ENCODE results near the gene ORC6.

ORC6 gene

GRCh38 chr16:46730801-46731690, 41.6 kb downstream of the ORC6 start:
- no peak overlapping the region for H3K4me3 ChIP-seq (ENCODE audit: low read depth, low read length)
- TF ChIP-seq, protein P1, sequence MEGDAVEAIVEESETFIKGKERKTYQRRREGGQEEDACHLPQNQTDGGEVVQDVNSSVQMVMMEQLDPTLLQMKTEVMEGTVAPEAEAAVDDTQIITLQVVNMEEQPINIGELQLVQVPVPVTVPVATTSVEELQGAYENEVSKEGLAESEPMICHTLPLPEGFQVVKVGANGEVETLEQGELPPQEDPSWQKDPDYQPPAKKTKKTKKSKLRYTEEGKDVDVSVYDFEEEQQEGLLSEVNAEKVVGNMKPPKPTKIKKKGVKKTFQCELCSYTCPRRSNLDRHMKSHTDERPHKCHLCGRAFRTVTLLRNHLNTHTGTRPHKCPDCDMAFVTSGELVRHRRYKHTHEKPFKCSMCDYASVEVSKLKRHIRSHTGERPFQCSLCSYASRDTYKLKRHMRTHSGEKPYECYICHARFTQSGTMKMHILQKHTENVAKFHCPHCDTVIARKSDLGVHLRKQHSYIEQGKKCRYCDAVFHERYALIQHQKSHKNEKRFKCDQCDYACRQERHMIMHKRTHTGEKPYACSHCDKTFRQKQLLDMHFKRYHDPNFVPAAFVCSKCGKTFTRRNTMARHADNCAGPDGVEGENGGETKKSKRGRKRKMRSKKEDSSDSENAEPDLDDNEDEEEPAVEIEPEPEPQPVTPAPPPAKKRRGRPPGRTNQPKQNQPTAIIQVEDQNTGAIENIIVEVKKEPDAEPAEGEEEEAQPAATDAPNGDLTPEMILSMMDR (IDR thresholded peaks at IDR 0.05; ENCODE audit: insufficient read depth, low read depth, low read length, missing control alignments) = no peak
- DNase-seq (ENCODE audit: low read depth) = no peak

- TF ChIP-seq, protein P1 (IDR thresholded peaks at IDR 0.05; ENCODE audit: insufficient read depth, low read depth, low read length, missing control alignments) = no peak
- no peak for DNase-seq (ENCODE audit: low read depth)
- no peak overlapping the region for H3K4me3 ChIP-seq (ENCODE audit: low read depth, low read length)
These were observed 42.5 kb downstream of the ORC6 start for GRCh38 chr16:46731691-46732555.

DNA sequence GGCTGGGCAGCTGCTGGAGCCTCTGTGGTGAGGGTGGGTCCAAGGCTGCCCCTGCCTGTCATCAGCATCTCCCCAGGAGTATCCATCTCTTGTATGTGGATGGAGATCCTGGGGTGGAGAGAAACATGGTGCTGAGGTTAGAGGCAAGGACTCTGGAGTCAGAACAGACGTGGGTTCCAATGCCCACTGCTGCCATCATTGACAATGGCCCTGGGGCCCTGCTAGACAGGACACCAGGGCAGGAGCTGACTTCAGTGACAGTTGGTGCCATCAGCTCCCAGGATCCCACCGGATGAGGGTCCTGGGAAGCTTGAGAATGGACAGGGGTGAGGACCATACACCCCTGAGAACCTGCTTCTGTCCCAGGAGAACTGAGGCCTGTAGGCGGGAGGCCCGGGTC, 43.1 kb downstream of the ORC6 start:
- TF ChIP-seq, protein P1 (IDR thresholded peaks at IDR 0.05; ENCODE audit: insufficient read depth, low read depth, low read length, missing control alignments) = no peak
- no peak overlapping the region for H3K4me3 ChIP-seq (ENCODE audit: low read depth, low read length)
- no peak for DNase-seq (ENCODE audit: low read depth)

DNA sequence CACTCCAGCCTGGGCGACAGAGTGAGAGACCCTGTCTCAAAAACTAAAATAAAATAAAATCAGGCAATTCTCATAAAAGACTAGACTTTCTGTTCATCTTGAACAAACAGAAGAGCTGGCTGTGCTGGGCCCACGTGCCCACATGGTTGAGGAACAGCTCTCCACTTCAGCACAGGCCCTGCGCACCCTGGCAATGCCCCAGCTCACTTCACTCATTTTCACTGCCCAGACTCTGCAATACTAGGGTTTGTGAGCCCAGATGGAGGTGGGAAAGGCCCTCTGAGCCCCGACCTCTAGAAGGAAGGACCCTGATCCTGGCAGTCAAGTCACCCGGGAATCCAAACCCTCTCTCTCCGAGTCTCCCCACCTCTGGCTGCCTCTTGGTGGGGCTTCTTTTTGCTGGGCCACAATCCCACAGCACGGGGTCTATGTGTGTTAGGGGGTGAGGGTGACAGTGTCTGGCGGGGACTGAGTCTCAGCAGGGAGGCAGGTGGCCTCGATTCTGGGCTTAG, 43.9 kb downstream of the ORC6 start:
- no peak overlapping the region for H3K4me3 ChIP-seq (ENCODE audit: low read depth, low read length)
- TF ChIP-seq, protein P1 (IDR thresholded peaks at IDR 0.05; ENCODE audit: insufficient read depth, low read depth, low read length, missing control alignments) = no peak
- no peak for DNase-seq (ENCODE audit: low read depth)

- no peak for DNase-seq (ENCODE audit: low read depth)
- H3K4me3 ChIP-seq (ENCODE audit: low read depth, low read length) = no peak overlapping the region
- TF ChIP-seq, protein P1 (IDR thresholded peaks at IDR 0.05; ENCODE audit: insufficient read depth, low read depth, low read length, missing control alignments) = no peak
These were observed 47.2 kb downstream of the ORC6 start for GRCh38 chr16:46736695-46737094.

DNA sequence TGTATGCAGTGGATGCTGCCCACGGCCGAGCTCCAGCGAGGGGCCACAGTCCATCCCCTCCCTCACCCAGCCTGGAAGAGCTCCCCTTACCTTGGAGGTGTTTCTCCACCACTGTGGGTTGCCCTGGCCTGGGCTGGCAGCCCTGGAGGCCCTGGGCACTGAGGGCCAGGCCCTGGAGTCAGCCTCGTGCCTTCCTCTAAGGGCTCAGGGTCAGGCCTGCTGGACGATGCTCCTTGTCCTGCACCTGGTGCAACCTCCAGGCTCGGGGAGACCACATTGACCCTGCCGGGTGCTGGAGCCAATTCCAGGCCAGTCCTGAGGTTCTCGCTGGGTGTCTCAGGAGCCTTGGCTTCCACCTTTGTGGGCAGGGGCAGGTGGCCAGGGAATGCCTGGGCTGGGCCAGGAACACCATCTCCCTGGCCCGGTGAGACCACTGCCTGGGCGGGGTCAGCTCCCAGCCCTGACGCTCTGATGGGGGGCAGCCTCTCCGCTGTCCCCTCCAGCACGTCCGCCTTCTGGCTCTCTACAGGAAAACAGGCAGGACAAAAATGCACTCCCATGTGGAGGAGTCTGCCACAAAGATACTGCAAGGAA, 48.3 kb downstream of the ORC6 start:
- TF ChIP-seq, protein P1 (IDR thresholded peaks at IDR 0.05; ENCODE audit: insufficient read depth, low read depth, low read length, missing control alignments) = no peak
- DNase-seq (ENCODE audit: low read depth) = no peak
- H3K4me3 ChIP-seq (ENCODE audit: low read depth, low read length) = no peak overlapping the region
